Effector memory CD4-positive, alpha-beta T cell (primary cell): Measurements from ENCODE around the gene CNTN1.

Source experiments
- DNase-seq, 3 donors: peaks; one replicate each; pipeline ENCODE4 v3.0.0-alpha.2; 2020
- H3K27ac ChIP-seq: 2 replicates; pipeline ENCODE4 v1.7.0; 2013; ENCODE audit warnings: mild to moderate bottlenecking, low read length, moderate library complexity; ENCODE audit not compliant: insufficient read depth, poor library complexity, severe bottlenecking
- H3K27me3 ChIP-seq: replicated peaks from 2 replicates; pipeline ENCODE4 v1.7.0; 2013; ENCODE audit warnings: mild to moderate bottlenecking, low read length; ENCODE audit not compliant: insufficient read depth, control insufficient read depth, poor library complexity, severe bottlenecking
- H3K36me3 ChIP-seq: 2 replicates; pipeline ENCODE4 v1.7.0; 2013; ENCODE audit warnings: mild to moderate bottlenecking, low read length, moderate library complexity; ENCODE audit not compliant: control insufficient read depth, insufficient read depth
- H3K4me1 ChIP-seq: 2 replicates; pipeline ENCODE4 v1.7.0; 2013; ENCODE audit warnings: low read length, mild to moderate bottlenecking; ENCODE audit not compliant: control insufficient read depth, insufficient read depth, poor library complexity, severe bottlenecking
- H3K4me3 ChIP-seq: 2 replicates; pipeline ENCODE4 v1.7.0; 2013; ENCODE audit warnings: low read length, low read depth, mild to moderate bottlenecking; ENCODE audit not compliant: insufficient read depth, poor library complexity, severe bottlenecking
- H3K9me3 ChIP-seq: 2 replicates; pipeline ENCODE4 v1.7.0; 2013; ENCODE audit warnings: mild to moderate bottlenecking, low read length, moderate library complexity; ENCODE audit not compliant: control insufficient read depth

The CNTN1 gene

GRCh38 chr12:41023836-41024235 is 331.6 kb downstream of the CNTN1 start:
- no peak for DNase-seq
- no peaks in the 10 kb centered on the region for H3K36me3 ChIP-seq
- H3K4me1 ChIP-seq, result no peaks in the 10 kb centered on the region
- no peaks in the 10 kb centered on the region for H3K27me3 ChIP-seq
- H3K27ac ChIP-seq, result no peak overlapping the region
- no peaks in the 10 kb centered on the region for H3K9me3 ChIP-seq
- no peak overlapping the region for H3K4me3 ChIP-seq

- no peaks in the 10 kb centered on the region for H3K27me3 ChIP-seq
- H3K36me3 ChIP-seq, result no peaks in the 10 kb centered on the region
- no peak overlapping the region for H3K27ac ChIP-seq
- H3K4me1 ChIP-seq, result no peaks in the 10 kb centered on the region
- H3K4me3 ChIP-seq, result no peak overlapping the region
- no peak for DNase-seq
- no peaks in the 10 kb centered on the region for H3K9me3 ChIP-seq
Measured at GRCh38 chr12:41026151-41026550, 333.9 kb downstream of the CNTN1 start.

GRCh38 chr12:41032386-41032785 is 340.1 kb downstream of the CNTN1 start:
- Histone ChIP-seq H3K4me3 (no peak overlapping the region), H3K27me3 (no peaks in the 10 kb centered on the region), H3K27ac (no peak overlapping the region), H3K9me3 (no peaks in the 10 kb centered on the region), H3K36me3 (no peaks in the 10 kb centered on the region), H3K4me1 (no peaks in the 10 kb centered on the region)
- no peak for DNase-seq

GRCh38 chr12:41034686-41035085 is 342.4 kb downstream of the CNTN1 start:
- Histone ChIP-seq H3K27me3 (no peaks in the 10 kb centered on the region), H3K4me1 (no peaks in the 10 kb centered on the region), H3K36me3 (no peaks in the 10 kb centered on the region), H3K9me3 (no peaks in the 10 kb centered on the region), H3K27ac (no peak overlapping the region), H3K4me3 (no peak overlapping the region)
- no peak for DNase-seq

GRCh38 chr12:41039461-41039860 is 347.2 kb downstream of the CNTN1 start:
- Histone ChIP-seq H3K4me1 (no peaks in the 10 kb centered on the region), H3K27me3 (no peaks in the 10 kb centered on the region), H3K36me3 (no peaks in the 10 kb centered on the region), H3K27ac (no peak overlapping the region), H3K4me3 (no peak overlapping the region), H3K9me3 (no peaks in the 10 kb centered on the region)
- DNase-seq, result no peak

GRCh38 chr12:41045509-41045908 is 353.3 kb downstream of the CNTN1 start:
- Histone ChIP-seq H3K4me3 (no peak overlapping the region), H3K27me3 (no peaks in the 10 kb centered on the region), H3K9me3 (no peaks in the 10 kb centered on the region), H3K27ac (no peak overlapping the region), H3K36me3 (no peaks in the 10 kb centered on the region), H3K4me1 (no peaks in the 10 kb centered on the region)
- DNase-seq, result no peak

GRCh38 chr12:41049033-41049432 is 356.8 kb downstream of the CNTN1 start:
- Histone ChIP-seq H3K27ac (no peak overlapping the region), H3K36me3 (no peaks in the 10 kb centered on the region), H3K27me3 (no peaks in the 10 kb centered on the region), H3K4me3 (no peak overlapping the region), H3K9me3 (no peaks in the 10 kb centered on the region), H3K4me1 (no peaks in the 10 kb centered on the region)
- no peak for DNase-seq

- H3K4me3 ChIP-seq, result no peak overlapping the region
- H3K27me3 ChIP-seq, result no peaks in the 10 kb centered on the region
- H3K27ac ChIP-seq, result no peak overlapping the region
- H3K4me1 ChIP-seq, result no peaks in the 10 kb centered on the region
- no peak for DNase-seq
- no peaks in the 10 kb centered on the region for H3K9me3 ChIP-seq
- H3K36me3 ChIP-seq, result no peaks in the 10 kb centered on the region
Measured at GRCh38 chr12:41051954-41052353, 359.7 kb downstream of the CNTN1 start.

- Histone ChIP-seq H3K27me3 (no peaks in the 10 kb centered on the region), H3K4me3 (no peak overlapping the region), H3K27ac (no peak overlapping the region), H3K36me3 (no peaks in the 10 kb centered on the region), H3K4me1 (no peaks in the 10 kb centered on the region), H3K9me3 (no peaks in the 10 kb centered on the region)
- DNase-seq, result no peak
Measured at GRCh38 chr12:41052441-41052840, 360.2 kb downstream of the CNTN1 start.

- no peak overlapping the region for H3K27ac ChIP-seq
- no peak for DNase-seq
- H3K27me3 ChIP-seq, result no peaks in the 10 kb centered on the region
- H3K36me3 ChIP-seq, result no peaks in the 10 kb centered on the region
- no peaks in the 10 kb centered on the region for H3K9me3 ChIP-seq
- H3K4me1 ChIP-seq, result no peaks in the 10 kb centered on the region
- H3K4me3 ChIP-seq, result no peak overlapping the region
Measured at GRCh38 chr12:41053046-41053445, 360.8 kb downstream of the CNTN1 start.
